Pulmonary artery endothelial cell (primary cell): ENCODE measurements around the gene TTLL4. TPM values are rescaled to one million over a fixed set of nuclear protein-coding genes. Genes with fewer than 3 reads are reported as not detected.

Experiments
- DNase-seq: peaks from one replicate; pipeline ENCODE4 v3.0.0-alpha.2; 2011; ENCODE audit warnings: low read depth, low spot score
- total RNA-seq: library from RNA; depleted of rRNA; stranded (reverse); fragments of >200 nt; gene quantifications from 2 replicates; pipeline ENCODE4 v1.2.3, GENCODE V29; 2014

The TTLL4 gene
- total RNA-seq, 1 donor from 2014 or later = 6.4 TPM

DNA sequence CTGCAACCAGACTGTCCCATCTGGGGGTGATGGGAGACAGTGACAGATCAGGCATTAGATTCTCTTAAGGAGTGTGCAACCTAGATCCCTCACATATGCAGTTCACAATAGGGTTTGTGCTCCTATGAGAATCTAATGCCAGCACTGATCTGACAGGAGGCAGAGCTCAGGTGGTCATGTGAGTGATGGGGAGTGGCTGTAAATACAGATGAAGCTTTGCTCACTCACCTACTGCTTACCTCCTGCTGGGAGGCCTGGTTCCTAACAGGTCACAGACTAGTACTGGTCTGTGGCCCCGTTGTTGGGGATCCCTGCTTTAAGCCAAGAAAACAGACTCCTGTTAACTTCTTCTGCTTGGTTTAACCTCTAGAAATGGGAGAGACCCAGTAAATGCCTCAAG, 74.5 kb downstream of the TTLL4 start:
- DNase-seq = no peak

DNA sequence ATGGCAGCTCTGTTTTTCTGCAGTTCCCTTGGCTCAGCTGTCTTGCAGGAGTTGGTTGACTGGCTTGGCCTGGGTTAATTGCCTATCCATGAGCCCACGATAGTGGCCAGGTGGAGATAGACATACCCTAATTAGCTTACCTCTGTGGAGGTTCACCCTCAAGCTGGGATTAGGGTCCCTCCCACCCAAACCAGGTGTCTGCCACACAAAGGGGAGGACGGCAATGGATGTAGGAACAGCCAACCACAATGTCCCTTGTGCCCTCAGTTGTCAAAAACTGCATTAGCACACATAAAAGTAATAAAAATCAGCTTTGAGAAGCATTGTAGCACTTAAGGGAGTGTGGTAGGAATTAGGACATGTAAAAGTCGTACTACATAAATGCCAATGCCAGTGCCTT, 75.5 kb downstream of the TTLL4 start:
- DNase-seq = no peak

DNA sequence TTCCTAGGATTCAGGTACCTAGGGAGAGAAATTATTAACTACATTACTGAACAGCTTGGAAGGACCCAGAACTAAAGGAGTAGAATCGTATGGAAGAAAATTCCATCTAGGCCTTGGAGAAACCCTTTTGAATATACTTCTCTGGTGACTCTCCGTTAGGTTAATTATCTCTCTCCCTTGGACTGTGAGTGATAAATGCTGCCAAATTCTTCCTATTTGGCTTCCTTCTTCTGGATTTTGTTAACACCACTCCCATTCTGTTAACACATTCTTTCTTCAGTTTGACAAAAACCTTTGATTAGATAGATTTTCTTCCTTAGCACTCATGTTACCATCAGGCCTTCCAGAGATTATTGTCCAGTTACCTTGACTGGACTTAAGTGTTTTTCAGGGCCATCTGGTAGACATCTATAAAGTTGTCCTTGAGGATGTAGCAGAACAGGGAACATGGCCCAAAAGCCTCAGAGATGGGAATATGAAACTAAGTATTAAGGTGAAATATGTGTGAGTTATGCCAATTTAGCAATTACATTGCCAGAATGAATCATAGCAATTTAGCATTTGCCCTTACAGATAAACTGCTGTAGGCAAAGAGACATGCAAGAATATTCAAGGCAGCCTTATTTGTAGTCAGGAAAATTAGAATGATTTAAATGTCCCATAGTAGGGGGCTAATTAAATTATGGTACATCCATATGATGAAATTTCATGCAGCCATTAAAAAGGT, 78.1 kb downstream of the TTLL4 start:
- no peak for DNase-seq

DNA sequence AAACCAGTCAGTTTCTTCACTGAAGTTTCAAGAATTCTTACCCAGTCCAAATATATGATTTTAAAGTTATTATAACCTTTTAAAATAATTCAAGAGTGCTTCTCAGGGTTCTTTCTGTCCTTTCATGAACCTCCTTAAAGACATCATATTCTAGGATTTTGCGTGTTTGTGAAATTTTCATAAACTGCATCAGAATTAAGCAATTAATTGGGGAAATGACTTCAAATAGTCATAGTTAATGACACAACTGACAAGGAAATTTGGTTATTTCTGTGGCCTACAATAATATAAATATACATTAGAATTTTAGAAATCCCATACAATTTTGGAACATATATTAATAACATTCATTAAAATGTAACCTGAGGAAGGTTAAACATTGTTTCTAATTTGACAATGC, 81.8 kb downstream of the TTLL4 start:
- DNase-seq = no peak

DNA sequence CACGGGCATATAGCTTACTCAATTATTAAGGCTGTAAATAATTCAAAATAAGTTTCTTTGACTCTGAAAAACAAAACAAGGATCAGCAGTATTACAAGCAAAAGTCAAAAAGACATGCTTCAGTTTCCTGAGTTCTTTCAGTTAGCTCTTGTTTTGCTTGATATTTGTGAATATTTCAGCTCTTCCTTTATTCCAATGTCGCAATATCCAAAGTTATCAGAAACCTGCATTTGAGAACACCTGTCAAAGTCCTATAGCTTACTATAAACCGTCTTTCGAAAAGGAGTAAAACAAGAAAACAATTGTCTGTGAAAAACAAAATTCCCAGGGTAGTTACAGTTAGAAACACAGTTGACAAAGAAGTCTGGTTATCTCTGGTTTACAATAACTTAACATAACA, 86.1 kb downstream of the TTLL4 start:
- no peak for DNase-seq

DNA sequence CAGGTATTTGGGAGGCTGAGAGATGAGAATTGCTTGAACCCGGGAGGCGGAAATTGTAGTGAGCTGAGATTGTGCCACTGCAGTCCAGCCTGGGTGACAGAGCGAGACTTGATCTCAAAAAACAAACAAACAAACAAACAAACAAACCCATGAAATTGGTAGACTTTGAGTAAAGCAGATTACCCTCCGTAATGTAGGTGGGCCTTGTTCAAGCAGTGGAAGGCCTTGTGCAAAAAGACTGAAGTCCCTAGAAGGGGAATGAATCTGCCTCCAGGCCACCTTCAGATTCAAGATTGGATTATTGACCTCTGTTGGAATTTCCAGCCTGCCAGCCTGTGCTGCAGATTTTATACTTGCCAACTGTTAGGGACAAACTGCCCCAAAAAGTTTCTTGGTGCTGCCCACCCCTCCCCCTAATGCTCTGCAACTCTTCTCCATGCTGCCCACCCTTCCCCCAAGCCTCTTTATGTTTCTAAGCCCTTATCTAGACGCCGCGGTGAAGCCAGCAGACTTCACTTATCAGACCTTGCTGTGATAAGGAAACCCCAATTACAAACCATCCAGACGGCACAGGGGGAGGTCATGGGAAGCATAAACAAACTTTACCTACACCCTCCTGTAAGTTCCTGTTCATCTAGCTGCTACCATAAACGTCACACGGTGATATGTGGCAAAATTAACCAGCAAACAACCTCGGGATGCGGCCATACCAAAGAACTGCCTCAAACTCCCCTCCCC, 88.3 kb downstream of the TTLL4 start:
- DNase-seq = no peak

DNA sequence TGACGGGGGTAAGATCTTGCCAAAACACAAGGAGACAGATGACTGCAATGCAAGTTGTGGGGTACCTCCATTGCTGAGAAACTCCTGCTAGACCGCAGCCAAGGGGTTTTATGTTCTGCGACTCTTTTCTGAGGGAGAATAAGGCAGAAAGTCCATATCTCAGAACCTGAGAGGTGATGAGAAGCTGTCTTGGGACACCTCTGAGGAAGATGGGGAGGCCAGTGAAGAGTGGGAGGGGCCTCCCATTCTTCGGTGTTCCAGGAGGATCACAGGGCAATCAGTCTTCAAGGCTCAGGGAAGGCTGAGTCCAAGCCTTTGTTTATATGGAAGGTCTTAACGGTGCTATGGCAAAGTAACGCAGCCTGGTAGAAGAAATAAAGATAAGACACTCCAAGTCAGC, 89.4 kb downstream of the TTLL4 start:
- DNase-seq = no peak

DNA sequence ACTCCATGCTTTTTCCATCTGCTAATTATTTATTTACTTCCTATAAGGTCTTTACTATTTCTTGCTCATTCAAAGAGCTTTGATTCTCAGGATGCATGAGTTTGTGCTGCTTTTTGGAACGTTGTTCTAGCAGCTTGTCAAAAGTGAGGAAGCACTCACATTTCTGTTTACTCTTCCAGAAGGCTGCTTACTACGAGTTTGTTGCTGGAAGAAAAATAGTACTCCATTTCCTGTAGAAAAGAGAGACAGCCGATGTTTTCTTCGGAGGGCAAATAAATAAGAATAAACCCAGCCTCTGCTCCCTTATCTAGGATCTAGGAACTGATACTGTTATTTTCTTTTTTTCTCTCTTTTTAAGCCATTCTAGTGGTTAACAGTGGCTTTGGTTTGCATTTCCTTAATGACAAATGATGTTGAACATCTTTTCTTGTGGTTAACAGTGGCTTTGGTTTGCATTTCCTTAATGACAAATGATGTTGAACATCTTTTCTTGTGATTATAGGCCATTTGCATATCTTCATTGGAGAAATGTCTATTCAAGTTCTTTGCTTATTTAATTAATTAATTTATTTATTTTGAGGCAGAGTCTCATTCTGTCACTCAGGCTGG, 91.9 kb downstream of the TTLL4 start:
- no peak for DNase-seq

DNA sequence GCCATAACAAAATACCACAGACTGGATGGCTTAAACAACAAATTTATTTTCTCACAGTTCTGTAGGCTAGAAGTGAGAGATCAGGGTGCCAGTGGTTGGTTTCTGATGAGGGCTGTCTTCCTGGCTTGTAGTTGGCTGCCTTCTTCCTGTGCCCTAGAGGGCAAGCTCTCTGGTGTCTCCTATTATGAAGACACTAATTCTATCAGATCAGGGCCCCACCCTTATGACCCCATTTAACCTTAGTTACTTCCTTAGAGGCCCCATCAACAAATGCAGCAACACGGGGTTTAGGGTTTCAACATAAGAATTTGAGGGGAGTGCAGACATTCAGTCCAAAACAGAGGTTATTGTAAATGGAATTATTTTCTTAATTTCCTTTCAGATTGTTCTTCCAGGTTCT, 94.2 kb downstream of the TTLL4 start:
- DNase-seq = no peak

Other genes with a start within 250 kb of the TTLL4 start
- gene USP37, start 142.5 kb upstream of the TTLL4 start, total RNA-seq = 7.9 and 11.8 TPM in 2 replicates
- gene CNOT9, start 142.0 kb upstream of the TTLL4 start, total RNA-seq = 49.5 and 64.3 TPM in 2 replicates
- gene PLCD4, start 102.9 kb upstream of the TTLL4 start, total RNA-seq = 1.6 and 3.0 TPM in 2 replicates
- 7.5 and 11.7 TPM in 2 replicates for gene ZNF142, start 51.2 kb upstream of the TTLL4 start, total RNA-seq
- gene BCS1L, start 51.2 kb upstream of the TTLL4 start, total RNA-seq = 33.9 and 57.8 TPM in 2 replicates
- gene RNF25, start 38.8 kb upstream of the TTLL4 start, total RNA-seq = 31.6 and 43.2 TPM in 2 replicates
- 11.5 and 15.8 TPM in 2 replicates for gene STK36, start 38.7 kb upstream of the TTLL4 start, total RNA-seq
- gene CYP27A1, start 71.3 kb downstream of the TTLL4 start, total RNA-seq = 10.5 and 10.9 TPM in 2 replicates
- not detected in 2 replicates for gene PRKAG3, start 121.0 kb downstream of the TTLL4 start, total RNA-seq
- gene WNT6, start 149.0 kb downstream of the TTLL4 start, total RNA-seq = not detected in 2 replicates
- gene WNT10A, start 170.0 kb downstream of the TTLL4 start, total RNA-seq = not detected in 2 replicates
- not detected in 2 replicates for gene CDK5R2, start 248.8 kb downstream of the TTLL4 start, total RNA-seq